Measurements from ENCODE around the gene PASK. TPM values are rescaled to one million over a fixed set of nuclear protein-coding genes. Genes with fewer than 3 reads are reported as not detected.

PASK gene
- total and polyA plus RNA-seq, 12 donors: 0.72 to 8.9 (median 3.6) TPM

DNA sequence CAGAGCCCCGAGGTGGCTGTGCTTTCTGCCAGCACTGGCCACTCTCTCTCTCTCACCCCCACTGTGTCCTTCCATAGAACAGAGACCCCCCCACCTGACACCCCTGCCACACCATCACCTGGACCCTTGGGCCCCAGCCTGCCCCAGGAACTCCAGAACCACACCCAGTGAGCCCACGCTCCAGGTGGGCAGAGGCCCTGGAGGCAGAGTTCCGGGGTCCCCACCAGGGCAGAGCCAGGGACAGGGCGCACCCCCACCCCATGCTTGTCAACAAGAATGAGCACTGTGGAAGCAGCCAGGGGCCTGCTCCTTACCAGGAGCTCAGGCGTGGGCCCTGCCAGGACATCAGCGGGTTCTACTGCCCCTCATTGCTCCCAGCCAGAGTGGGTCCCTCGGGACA is 14.6 kb downstream of the PASK start:
- H3K4me3 ChIP-seq: no peak overlapping the region
- no peak for DNase-seq
- no peaks in the 10 kb centered on the region for H3K36me3 ChIP-seq (replicated peaks in 1 of 2)
- WGBS, 4 donors: 87 to 95% (median 91%) methylated on average over 4 to 7 of the region's 7 CpGs
- no peaks in the 10 kb centered on the region for H3K9me3 ChIP-seq (replicated peaks in 1 of 3)
- no peaks in the 10 kb centered on the region for H3K4me1 ChIP-seq (replicated peaks in 1 of 2)
- H3K27me3 ChIP-seq: no peaks in the 10 kb centered on the region
- intact Hi-C loops (cut with DNase I): no loop called here
- TF ChIP-seq POLR2A (IDR thresholded peaks at IDR 0.05): no peak
- TF ChIP-seq, protein P1, sequence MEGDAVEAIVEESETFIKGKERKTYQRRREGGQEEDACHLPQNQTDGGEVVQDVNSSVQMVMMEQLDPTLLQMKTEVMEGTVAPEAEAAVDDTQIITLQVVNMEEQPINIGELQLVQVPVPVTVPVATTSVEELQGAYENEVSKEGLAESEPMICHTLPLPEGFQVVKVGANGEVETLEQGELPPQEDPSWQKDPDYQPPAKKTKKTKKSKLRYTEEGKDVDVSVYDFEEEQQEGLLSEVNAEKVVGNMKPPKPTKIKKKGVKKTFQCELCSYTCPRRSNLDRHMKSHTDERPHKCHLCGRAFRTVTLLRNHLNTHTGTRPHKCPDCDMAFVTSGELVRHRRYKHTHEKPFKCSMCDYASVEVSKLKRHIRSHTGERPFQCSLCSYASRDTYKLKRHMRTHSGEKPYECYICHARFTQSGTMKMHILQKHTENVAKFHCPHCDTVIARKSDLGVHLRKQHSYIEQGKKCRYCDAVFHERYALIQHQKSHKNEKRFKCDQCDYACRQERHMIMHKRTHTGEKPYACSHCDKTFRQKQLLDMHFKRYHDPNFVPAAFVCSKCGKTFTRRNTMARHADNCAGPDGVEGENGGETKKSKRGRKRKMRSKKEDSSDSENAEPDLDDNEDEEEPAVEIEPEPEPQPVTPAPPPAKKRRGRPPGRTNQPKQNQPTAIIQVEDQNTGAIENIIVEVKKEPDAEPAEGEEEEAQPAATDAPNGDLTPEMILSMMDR (IDR thresholded peaks at IDR 0.05): no peak
- no peak overlapping the region for H3K27ac ChIP-seq

DNA sequence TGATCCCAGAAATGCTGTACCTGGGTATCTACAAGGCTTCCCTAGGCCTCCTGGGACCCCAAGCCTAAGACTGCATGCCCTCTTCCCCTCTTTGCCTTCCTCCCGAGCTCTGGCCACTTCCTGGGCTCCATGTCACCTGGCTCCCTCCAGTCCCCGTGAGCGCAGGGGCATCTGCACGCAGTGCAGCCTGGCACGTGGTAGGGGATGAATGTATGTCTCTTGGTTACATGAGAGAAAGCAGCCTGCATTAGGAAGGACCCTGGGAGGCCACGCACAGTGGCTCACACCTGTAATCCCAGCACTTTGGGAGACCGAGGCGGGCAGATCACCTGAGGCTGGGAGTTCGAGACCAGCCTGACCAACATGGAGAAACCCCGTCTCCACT is 15.8 kb downstream of the PASK start:
- no peaks in the 10 kb centered on the region for H3K4me1 ChIP-seq (replicated peaks in 1 of 2)
- H3K27ac ChIP-seq: no peak overlapping the region
- TF ChIP-seq, protein P1 (IDR thresholded peaks at IDR 0.05): no peak
- no peak for TF ChIP-seq POLR2A (IDR thresholded peaks at IDR 0.05)
- intact Hi-C loops (cut with DNase I): no loop called here
- no peak for DNase-seq
- H3K9me3 ChIP-seq (replicated peaks in 1 of 3): no peaks in the 10 kb centered on the region
- no peak overlapping the region for H3K4me3 ChIP-seq
- H3K27me3 ChIP-seq: no peaks in the 10 kb centered on the region
- WGBS, 4 donors: 94 to 99% (median 97%) methylated on average over 10 of the region's 10 CpGs
- H3K36me3 ChIP-seq (replicated peaks in 1 of 2): no peaks in the 10 kb centered on the region

DNA sequence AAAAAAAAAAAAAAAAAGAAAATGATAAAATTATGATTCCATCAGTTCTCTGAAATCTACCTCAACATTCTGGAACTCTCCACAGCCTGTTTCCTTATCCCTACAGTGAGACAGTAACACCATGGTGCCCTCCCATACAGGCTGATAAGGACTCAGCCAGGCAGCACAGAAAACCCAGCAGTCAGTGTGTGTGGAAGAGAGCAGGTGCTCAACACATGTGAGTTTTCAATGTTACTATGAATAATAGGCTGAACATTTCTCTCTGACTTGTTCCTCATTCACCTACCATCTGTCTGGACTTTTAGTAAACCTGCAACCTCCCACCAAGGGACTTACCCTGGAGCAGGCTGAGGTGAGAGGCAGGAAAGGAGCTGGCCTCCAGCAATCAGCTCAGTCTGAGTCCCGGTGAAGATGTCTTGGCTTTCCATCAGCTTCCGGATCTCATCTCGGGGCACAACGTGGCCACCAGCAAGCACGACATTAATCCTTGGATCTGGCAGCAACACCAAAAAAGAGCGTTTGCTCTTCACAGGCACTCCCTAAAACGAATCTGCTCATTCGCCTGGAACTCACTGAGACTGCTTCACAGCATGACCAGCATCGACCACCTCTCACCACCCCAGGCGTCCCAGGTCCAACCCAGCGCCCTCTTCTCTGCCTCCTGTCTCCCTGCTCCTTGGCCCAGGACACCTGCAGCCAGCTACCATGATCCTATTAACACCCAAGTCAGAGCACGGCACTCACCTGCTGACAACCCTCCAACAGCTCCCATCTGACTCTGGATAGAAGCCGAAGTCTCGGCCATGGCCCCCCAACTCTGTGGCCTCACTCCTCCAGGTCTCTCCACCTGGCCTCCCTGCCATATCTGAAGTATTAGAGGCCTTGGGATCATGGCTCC is 16.5 kb downstream of the PASK start:
- Histone ChIP-seq H3K27ac (no peak overlapping the region), H3K27me3 (no peaks in the 10 kb centered on the region), H3K4me1 (replicated peaks in 1 of 2) (no peaks in the 10 kb centered on the region), H3K9me3 (replicated peaks in 1 of 3) (no peaks in the 10 kb centered on the region), H3K36me3 (replicated peaks in 1 of 2) (no peaks in the 10 kb centered on the region), H3K4me3 (no peak overlapping the region)
- intact Hi-C loops (cut with DNase I): no loop called here
- TF ChIP-seq, protein P1 (IDR thresholded peaks at IDR 0.05): no peak
- DNase-seq: no peak
- 90 to 94% (median 92%) methylated on average over 12 to 14 of the region's 14 CpGs for WGBS, 4 donors

DNA sequence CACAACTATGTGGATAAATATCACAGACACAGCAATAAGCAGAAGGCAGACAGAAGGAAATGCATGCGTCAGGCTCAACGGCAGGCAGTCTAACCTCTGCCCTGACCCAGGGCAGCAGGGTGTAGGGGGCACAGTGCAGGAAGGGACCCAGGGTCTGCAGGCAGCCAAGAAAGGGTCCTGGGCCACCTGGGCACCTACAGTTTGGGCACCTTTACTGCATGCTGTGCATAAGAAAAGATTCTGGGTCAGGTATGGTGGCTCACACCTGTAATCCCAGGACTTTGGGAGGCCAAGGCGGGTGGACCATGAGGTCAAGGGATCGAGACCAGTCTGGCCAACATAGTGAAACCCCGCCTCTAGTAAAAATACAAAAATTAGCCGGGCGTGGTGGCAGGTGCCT is 17.7 kb downstream of the PASK start:
- Histone ChIP-seq H3K27me3 (no peaks in the 10 kb centered on the region), H3K4me1 (replicated peaks in 1 of 2) (no peaks in the 10 kb centered on the region), H3K36me3 (replicated peaks in 1 of 2) (no peaks in the 10 kb centered on the region), H3K4me3 (no peak overlapping the region), H3K27ac (no peak overlapping the region), H3K9me3 (replicated peaks in 1 of 3) (no peaks in the 10 kb centered on the region)
- DNase-seq: no peak
- TF ChIP-seq, protein P1 (IDR thresholded peaks at IDR 0.05): no peak
- no peak for TF ChIP-seq POLR2A (IDR thresholded peaks at IDR 0.05)
- 90 to 96% (median 94%) methylated on average over 7 of the region's 7 CpGs for WGBS, 4 donors
- intact Hi-C loops (cut with DNase I): no loop called here
